ENCODE measurements around the gene LRRC25.

LRRC25 gene

DNA sequence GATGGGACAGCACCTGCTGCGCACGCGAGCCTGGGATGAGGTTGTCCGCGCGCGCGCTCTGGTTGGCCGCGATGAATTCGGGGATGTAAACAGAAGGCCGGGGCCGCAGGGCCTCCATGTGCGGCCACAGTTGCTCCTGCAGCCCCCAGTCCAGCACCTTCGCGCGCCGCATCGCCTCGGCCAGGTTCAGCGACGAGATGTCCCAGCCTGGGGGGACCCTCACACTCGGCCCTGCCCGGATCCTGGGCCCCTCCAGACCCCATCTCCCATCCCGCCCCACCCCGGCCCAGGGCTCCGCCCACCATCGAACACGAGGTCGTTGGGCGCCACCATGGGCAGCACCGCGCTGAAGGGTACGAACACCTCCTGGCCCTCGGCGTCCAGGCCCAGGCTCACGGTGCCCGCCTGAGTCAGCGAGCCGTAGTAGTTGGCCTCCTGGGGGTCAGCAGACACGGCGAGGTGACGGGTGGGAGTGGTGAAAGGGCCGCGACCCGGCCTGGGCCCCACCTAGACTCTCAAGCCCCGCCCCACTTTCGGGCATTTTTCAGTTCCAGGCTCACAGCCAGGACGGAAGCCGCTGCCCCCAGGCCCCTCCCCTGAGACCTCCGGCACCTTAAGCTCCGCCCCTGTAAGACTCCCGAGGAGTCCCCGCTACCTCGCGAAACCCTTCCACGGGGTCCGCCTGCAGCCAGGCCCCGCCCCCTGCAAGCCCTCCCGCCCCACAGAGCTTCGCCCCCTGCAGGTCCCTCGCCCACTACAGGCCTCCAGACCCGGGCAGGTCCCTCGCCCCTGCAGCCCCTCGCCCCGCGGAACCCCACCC lies 39.5 kb upstream of the LRRC25 start:
- peak; percentile 91 for DNase-seq (ENCODE audit: insufficient read length, low spot score)
- FAIRE-seq: peak; percentile 81

DNA sequence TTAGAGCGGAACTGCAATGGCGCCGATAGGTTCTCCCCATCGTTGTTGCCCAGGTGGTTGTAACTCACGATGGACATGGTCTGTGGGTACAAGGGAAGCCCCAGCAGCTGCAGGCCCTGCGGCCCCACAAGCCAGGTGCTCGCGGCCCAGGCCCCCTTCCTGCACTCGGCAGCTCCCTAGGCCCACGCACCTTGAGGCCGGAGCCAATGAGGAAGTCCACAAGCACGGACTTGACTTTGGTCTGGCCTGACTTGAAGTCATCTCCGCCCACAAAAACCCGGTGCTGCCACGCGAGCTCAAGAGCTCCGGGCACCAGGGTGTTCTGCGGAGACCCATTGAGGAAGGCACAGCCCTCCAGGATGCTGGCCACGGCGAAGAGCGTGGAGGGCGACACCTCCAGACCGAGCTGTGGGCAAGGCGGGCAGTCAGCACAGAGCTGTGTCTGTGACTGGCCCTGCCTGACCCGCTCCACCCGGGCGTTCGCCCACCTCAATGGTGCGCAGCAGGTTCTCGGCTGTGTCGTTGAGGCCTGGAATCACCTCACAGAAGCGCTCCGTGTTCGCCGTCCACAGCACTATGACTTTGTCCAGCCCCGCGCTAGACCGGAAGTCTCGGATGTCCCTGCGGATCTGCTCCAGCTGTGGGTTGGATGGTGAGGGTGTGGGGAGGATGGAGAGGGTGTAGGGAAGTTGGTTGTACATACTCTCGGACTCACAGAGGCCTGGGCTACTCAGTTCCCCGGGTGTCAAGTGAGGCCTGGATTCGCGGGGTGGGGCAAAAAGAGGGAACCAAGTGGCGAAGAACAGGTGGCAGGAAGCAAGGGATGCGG lies 38.6 kb upstream of the LRRC25 start:
- FAIRE-seq (peak; percentile 55), DNase-seq (ENCODE audit: insufficient read length, low spot score) (no peak)
- TF ChIP-seq POU2F2 (IDR thresholded peaks at IDR 0.05; ENCODE audit: low read depth, low read length): no peak
- no peak for TF ChIP-seq PAX5 (IDR thresholded peaks at IDR 0.05; ENCODE audit: insufficient read depth, low read length, severe bottlenecking)
- TF ChIP-seq POLR2AphosphoS5 (IDR thresholded peaks at IDR 0.05; ENCODE audit: low read depth, low read length): no peak
- no peak for TF ChIP-seq TAF1 (IDR thresholded peaks at IDR 0.05; ENCODE audit: low read depth, low read length)
- TF ChIP-seq POLR2A (IDR thresholded peaks at IDR 0.05; ENCODE audit: low read depth, low read length): no peak
- no peak for TF ChIP-seq SPI1 (IDR thresholded peaks at IDR 0.05; ENCODE audit: low read depth, low read length)

More for the DNA sequence above, 39.5 kb upstream of the LRRC25 start:
- no peak for TF ChIP-seq SPI1 (IDR thresholded peaks at IDR 0.05; ENCODE audit: low read depth, low read length)
- TF ChIP-seq POU2F2 (IDR thresholded peaks at IDR 0.05; ENCODE audit: low read depth, low read length): no peak
- TF ChIP-seq POLR2AphosphoS5 (IDR thresholded peaks at IDR 0.05; ENCODE audit: low read depth, low read length): no peak
- no peak for TF ChIP-seq TAF1 (IDR thresholded peaks at IDR 0.05; ENCODE audit: low read depth, low read length)
- no peak for TF ChIP-seq PAX5 (IDR thresholded peaks at IDR 0.05; ENCODE audit: insufficient read depth, low read length, severe bottlenecking)
- TF ChIP-seq POLR2A (IDR thresholded peaks at IDR 0.05; ENCODE audit: low read depth, low read length): no peak

DNA sequence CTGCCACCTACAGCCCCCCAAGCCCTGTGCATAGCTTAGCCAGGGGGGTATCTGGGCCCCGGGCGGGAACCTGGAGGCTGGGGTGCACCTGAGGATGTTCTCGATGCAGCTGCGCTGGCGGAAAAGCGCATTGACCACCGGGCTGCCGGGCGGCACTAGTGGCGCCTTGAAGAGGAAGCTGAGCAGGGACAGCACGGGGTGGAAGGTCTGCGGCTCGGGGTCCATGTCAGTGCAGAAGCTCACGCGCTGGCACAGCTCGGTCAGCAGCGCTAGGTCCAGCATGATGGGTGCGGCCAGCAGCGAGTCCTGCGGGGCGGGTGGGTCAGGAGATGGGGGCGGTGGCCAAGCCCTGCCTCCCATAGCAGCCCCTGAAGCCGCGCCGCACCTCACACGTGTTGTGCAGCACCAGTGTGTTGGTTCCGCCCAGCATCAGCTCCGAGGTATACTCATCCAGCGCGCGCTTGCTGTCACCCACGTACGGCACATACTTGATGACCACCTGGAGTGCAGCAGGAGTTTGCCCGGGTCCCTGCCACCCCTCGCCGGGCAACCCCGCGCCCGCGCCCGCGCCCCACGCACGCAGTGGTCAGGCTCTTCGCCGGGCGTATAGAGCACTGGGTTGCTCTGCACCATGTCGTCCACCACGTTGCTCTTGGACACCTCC lies 37.9 kb upstream of the LRRC25 start:
- no peak for TF ChIP-seq TAF1 (IDR thresholded peaks at IDR 0.05; ENCODE audit: low read depth, low read length)
- TF ChIP-seq SPI1 (IDR thresholded peaks at IDR 0.05; ENCODE audit: low read depth, low read length): no peak
- no peak for TF ChIP-seq POLR2A (IDR thresholded peaks at IDR 0.05; ENCODE audit: low read depth, low read length)
- FAIRE-seq (no peak), DNase-seq (ENCODE audit: insufficient read length, low spot score) (no peak)

DNA sequence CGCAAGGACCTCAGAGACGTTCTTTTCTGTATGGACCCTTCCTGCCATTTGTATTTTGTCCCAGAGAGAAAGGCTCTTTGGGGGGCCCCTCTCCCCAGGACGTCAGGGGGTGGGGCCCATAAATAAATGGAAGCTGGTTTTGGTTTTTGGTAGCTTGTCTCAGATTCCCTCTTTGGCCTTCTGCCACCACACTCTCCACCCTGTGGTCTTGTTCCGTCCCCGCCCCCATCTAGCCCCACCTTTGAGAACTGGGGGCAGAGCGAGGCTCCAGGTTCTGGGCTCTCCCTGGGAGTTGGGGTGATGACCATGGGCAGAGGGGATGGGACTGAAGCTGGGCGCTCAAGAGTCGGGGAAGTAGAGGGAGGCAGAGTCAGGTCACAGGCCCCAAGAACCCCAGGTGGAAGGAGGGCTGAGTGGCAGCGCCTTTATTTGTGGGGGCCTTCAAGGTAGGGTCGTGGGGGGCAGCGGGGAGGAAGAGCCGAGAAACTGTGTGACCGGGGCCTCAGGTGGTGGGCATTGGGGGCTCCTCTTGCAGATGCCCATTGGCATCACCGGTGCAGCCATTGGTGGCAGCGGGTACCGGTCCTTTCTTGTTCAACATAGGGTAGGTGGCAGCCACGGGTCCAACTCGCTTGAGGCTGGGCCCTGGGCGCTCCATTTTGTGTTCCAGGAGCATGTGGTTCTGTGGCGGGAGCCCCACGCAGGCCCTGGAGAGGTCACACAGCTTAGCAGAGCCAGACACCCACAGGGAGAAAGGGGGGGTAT lies 37.2 kb upstream of the LRRC25 start:
- TF ChIP-seq POLR2AphosphoS5 (IDR thresholded peaks at IDR 0.05; ENCODE audit: low read depth, low read length) (no peak), PAX5 (IDR thresholded peaks at IDR 0.05; ENCODE audit: insufficient read depth, low read length, severe bottlenecking) (no peak), POU2F2 (IDR thresholded peaks at IDR 0.05; ENCODE audit: low read depth, low read length) (no peak), TAF1 (IDR thresholded peaks at IDR 0.05; ENCODE audit: low read depth, low read length) (no peak), POLR2A (IDR thresholded peaks at IDR 0.05; ENCODE audit: low read depth, low read length) (no peak), SPI1 (IDR thresholded peaks at IDR 0.05; ENCODE audit: low read depth, low read length) (no peak)
- FAIRE-seq (no peak), DNase-seq (ENCODE audit: insufficient read length, low spot score) (no peak)

DNA sequence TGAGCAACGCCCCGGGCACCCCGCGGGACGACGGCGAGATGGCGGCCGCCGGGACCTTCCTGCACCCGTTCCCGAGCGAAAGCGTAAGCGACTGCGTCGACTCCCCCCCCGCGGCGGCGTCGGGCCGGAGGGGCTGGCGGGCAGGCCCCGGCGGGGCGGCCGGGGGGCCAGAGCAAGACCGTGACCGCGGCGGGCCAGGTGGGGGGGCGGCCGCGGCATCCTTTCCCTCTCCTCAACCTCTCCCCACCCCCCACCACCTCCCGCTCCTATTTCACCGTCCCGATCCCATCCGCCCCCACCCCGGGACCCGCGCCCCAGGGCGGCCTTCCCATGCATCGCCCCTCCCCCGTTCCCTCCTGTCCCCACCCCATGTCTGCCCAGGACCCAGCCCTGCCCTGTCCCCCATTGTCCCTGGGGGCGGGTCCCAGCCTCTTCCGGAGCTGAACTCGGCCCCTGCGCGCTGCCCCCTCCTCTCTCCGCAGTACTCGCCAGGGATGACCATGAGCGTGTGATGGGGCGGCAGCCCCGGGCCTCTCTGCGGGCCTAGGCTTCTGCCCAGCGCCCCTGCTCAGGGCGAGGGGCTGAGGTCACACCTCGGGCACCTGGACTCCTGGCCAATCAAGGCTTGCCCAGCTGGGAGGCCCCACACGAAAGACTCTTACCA lies 36.4 kb upstream of the LRRC25 start:
- DNase-seq (ENCODE audit: insufficient read length, low spot score) (no peak), FAIRE-seq (no peak)
- TF ChIP-seq SPI1 (IDR thresholded peaks at IDR 0.05; ENCODE audit: low read depth, low read length) (no peak), POLR2AphosphoS5 (IDR thresholded peaks at IDR 0.05; ENCODE audit: low read depth, low read length) (no peak), POU2F2 (IDR thresholded peaks at IDR 0.05; ENCODE audit: low read depth, low read length) (no peak), PAX5 (IDR thresholded peaks at IDR 0.05; ENCODE audit: insufficient read depth, low read length, severe bottlenecking) (no peak), POLR2A (IDR thresholded peaks at IDR 0.05; ENCODE audit: low read depth, low read length) (no peak), TAF1 (IDR thresholded peaks at IDR 0.05; ENCODE audit: low read depth, low read length) (no peak)

DNA sequence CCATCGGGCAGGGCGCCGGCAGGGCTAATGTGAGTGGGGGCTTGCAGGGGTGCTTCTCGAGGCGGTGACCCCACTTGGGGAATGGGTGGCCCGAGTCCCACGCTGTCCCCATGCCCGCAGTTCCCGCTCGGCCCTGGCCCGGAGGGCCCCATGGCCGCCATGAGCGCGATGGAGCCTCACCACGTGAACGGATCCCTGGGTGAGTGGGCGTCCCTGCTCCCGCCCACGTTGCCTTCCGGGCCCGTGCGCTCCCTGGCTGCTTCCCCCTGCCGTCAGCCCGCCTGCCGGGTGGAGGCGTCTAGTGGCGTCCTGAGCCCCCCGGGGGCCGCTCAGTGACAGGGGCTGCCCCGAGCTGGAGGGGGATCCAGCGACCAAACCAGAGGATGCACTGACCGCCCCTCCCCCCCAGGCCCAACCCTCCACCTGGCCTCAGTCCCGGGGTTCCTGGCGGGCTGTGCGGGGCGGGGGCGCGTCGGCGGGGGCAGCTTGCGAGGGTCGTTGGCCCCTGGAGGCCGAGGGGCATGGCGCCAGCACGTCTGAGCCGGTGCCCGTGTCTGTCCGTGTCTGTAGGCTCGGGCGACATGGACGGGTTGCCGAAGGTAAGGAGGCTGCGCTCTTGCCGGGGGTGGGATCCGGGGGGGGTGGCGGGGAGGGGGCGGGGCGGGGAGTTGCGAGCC lies 35.7 kb upstream of the LRRC25 start:
- TF ChIP-seq POLR2AphosphoS5 (IDR thresholded peaks at IDR 0.05; ENCODE audit: low read depth, low read length): peak; percentile 76
- no peak for TF ChIP-seq TAF1 (IDR thresholded peaks at IDR 0.05; ENCODE audit: low read depth, low read length)
- DNase-seq (ENCODE audit: insufficient read length, low spot score) (no peak), FAIRE-seq (peak; percentile 98)

DNA sequence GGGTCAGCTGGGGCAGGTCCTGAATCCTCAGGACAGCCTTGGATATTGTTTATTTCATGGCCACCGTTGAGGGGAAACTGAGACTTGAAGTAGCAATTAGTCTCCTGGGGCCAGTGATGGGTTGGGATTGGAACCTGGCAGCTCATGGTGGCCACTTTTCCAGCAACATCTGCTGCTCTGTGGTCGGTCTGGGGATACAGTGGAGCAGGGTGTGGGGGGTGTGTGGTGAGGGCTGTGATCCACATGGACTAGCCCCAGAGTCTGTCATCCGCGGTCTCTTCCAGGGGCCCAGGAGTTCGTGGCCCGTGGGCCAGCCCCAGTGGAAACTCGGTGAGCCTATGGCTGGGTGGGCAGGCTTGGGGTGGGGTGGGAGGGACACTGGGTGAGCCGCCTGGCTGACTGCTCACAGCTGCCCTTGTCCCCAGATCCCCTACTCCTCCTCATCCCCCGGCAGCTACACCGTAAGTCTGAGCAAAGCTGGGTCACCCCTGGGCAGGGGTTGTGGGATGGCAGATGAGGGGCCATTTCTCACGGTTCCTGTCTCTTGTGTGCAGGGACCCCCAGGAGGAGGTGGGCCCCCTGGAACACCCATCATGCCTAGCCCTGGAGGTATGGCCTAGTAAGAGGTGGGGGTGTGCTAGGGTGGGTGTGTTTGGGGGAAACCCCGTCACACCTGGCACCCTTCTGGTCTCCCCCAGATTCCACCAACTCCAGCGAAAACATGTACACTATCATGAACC lies 35.0 kb upstream of the LRRC25 start:
- TF ChIP-seq TAF1 (IDR thresholded peaks at IDR 0.05; ENCODE audit: low read depth, low read length): no peak
- no peak for TF ChIP-seq POU2F2 (IDR thresholded peaks at IDR 0.05; ENCODE audit: low read depth, low read length)
- no peak for TF ChIP-seq POLR2A (IDR thresholded peaks at IDR 0.05; ENCODE audit: low read depth, low read length)
- TF ChIP-seq POLR2AphosphoS5 (IDR thresholded peaks at IDR 0.05; ENCODE audit: low read depth, low read length): no peak
- TF ChIP-seq SPI1 (IDR thresholded peaks at IDR 0.05; ENCODE audit: low read depth, low read length): no peak
- TF ChIP-seq PAX5 (IDR thresholded peaks at IDR 0.05; ENCODE audit: insufficient read depth, low read length, severe bottlenecking): no peak
- DNase-seq (ENCODE audit: insufficient read length, low spot score) (no peak), FAIRE-seq (peak; percentile 43)

Measured in GM12891 (cell line).